HL-60 (cell line): ENCODE data around the gene TMC3.

Experiments
- DNase-seq, 2 experiments: peaks; one replicate each; pipeline ENCODE4 v3.0.0-alpha.2; 2010 to 2020; ENCODE audit warnings: low read depth in 1 of 2, low spot score in 1 of 2
- H3K27ac ChIP-seq: fragments of 250-450 bp; sonication (Bioruptor Pico); replicated peaks from 2 replicates; pipeline ENCODE4 v1.5.1; 2020; ENCODE audit warnings: mild to moderate bottlenecking, moderate library complexity
- H3K27me3 ChIP-seq: fragments of 250-450 bp; sonication (Bioruptor Pico); 2 replicates; pipeline ENCODE4 v1.5.1; 2021; ENCODE audit warnings: mild to moderate bottlenecking, moderate library complexity; ENCODE audit not compliant: insufficient read depth, poor library complexity, severe bottlenecking
- H3K4me3 ChIP-seq: replicated peaks from 2 replicates; pipeline ENCODE4 v1.5.1; 2011; ENCODE audit warnings: mild to moderate bottlenecking, control low read depth, low read length; ENCODE audit not compliant: insufficient read depth
- CTCF ChIP-seq: IDR thresholded peaks from one replicate; pipeline ENCODE4 v1.5.1; 2011; ENCODE audit warnings: low read length, control low read depth, inconsistent platforms; ENCODE audit not compliant: insufficient read depth
- GABPA ChIP-seq: IDR thresholded peaks from 2 replicates; pipeline ENCODE4 v1.6.1; 2012; ENCODE audit warnings: low read depth
- POLR2AphosphoS5 ChIP-seq: IDR thresholded peaks from 2 replicates; pipeline ENCODE4 v1.6.1; 2012; ENCODE audit warnings: low read depth
- REST ChIP-seq: IDR thresholded peaks from 2 replicates; pipeline ENCODE4 v1.6.1; 2012; ENCODE audit warnings: low read depth; ENCODE audit not compliant: insufficient replicate concordance
- SPI1 ChIP-seq: IDR thresholded peaks from 2 replicates; pipeline ENCODE4 v1.6.1; 2012; ENCODE audit warnings: low read depth, mild to moderate bottlenecking, borderline replicate concordance

The TMC3 gene

GRCh38 chr15:81308260-81308659 is 65.8 kb downstream of the TMC3 start:
- H3K27ac ChIP-seq = no peak overlapping the region
- TF ChIP-seq POLR2AphosphoS5 (no peak), REST (no peak), GABPA (no peak), SPI1 (no peak)
- DNase-seq = no peak
- no peaks in the 10 kb centered on the region for H3K27me3 ChIP-seq
- no peak overlapping the region for H3K4me3 ChIP-seq

GRCh38 chr15:81304226-81304625 is 69.8 kb downstream of the TMC3 start:
- no peaks in the 10 kb centered on the region for H3K27me3 ChIP-seq
- TF ChIP-seq POLR2AphosphoS5 (0 out of 2 replicates have a peak, but pooled peaks have one; percentile 36), SPI1 (no peak), CTCF (no peak), REST (no peak), GABPA (no peak)
- DNase-seq = peak in 1 of 2 experiments; percentile 54
- H3K27ac ChIP-seq = peak overlapping the region; percentile 58
- H3K4me3 ChIP-seq = no peak overlapping the region

- DNase-seq = no peak
- Histone ChIP-seq H3K4me3 (no peak overlapping the region), H3K27ac (peak overlapping the region; percentile 58)
Measured at GRCh38 chr15:81303244-81304225, 70.5 kb downstream of the TMC3 start.

More at GRCh38 chr15:81303244-81304225, 70.5 kb downstream of the TMC3 start:
- TF ChIP-seq GABPA (no peak), SPI1 (no peak), POLR2AphosphoS5 (no peak), CTCF (no peak), REST (no peak)
- no peaks in the 10 kb centered on the region for H3K27me3 ChIP-seq
